Measurements from ENCODE around the gene NIFK.

The NIFK gene

GRCh38 chr2:121776885-121777698 is 40.4 kb upstream of the NIFK start:
- Histone ChIP-seq H3K4me3 (IDR thresholded peaks at IDR 0.05; ENCODE audit: insufficient read depth, low read depth, low read length) (no peak overlapping the region), H3K4me1 (ENCODE audit: low read depth, poor library complexity, severe bottlenecking) (no peaks in the 10 kb centered on the region), H2AFZ (ENCODE audit: low read depth) (no peak overlapping the region), H3K79me2 (ENCODE audit: insufficient read depth, low read depth) (no peaks in the 10 kb centered on the region), H3K27me3 (ENCODE audit: insufficient read depth, low read depth) (no peaks in the 10 kb centered on the region), H4K20me1 (ENCODE audit: insufficient read depth) (no peaks in the 10 kb centered on the region), H3K27ac (no peak overlapping the region), H3K9ac (no peak overlapping the region), H3K36me3 (ENCODE audit: insufficient read depth) (no peaks in the 10 kb centered on the region), H3K4me2 (no peak overlapping the region)
- no peak for TF ChIP-seq CTCF (conservative IDR thresholded peaks at IDR 0.05; ENCODE audit: low read depth, low read length)

- no peak overlapping the region for H2AFZ ChIP-seq (ENCODE audit: low read depth)
- H3K27ac ChIP-seq: no peak overlapping the region
- no peaks in the 10 kb centered on the region for H3K79me2 ChIP-seq (ENCODE audit: insufficient read depth, low read depth)
- no peaks in the 10 kb centered on the region for H4K20me1 ChIP-seq (ENCODE audit: insufficient read depth)
- no peak overlapping the region for H3K4me3 ChIP-seq (IDR thresholded peaks at IDR 0.05; ENCODE audit: insufficient read depth, low read depth, low read length)
- no peaks in the 10 kb centered on the region for H3K27me3 ChIP-seq (ENCODE audit: insufficient read depth, low read depth)
- no peaks in the 10 kb centered on the region for H3K36me3 ChIP-seq (ENCODE audit: insufficient read depth)
- no peaks in the 10 kb centered on the region for H3K4me1 ChIP-seq (ENCODE audit: low read depth, poor library complexity, severe bottlenecking)
- no peak overlapping the region for H3K4me2 ChIP-seq
- no peak overlapping the region for H3K9ac ChIP-seq
- no peak for TF ChIP-seq CTCF (conservative IDR thresholded peaks at IDR 0.05; ENCODE audit: low read depth, low read length)
Measured at GRCh38 chr2:121776361-121776760, 39.7 kb upstream of the NIFK start.

GRCh38 chr2:121774235-121774634 is 37.6 kb upstream of the NIFK start:
- H3K4me1 ChIP-seq (ENCODE audit: low read depth, poor library complexity, severe bottlenecking): no peaks in the 10 kb centered on the region
- no peak overlapping the region for H2AFZ ChIP-seq (ENCODE audit: low read depth)
- H4K20me1 ChIP-seq (ENCODE audit: insufficient read depth): no peaks in the 10 kb centered on the region
- no peak overlapping the region for H3K4me3 ChIP-seq (IDR thresholded peaks at IDR 0.05; ENCODE audit: insufficient read depth, low read depth, low read length)
- H3K36me3 ChIP-seq (ENCODE audit: insufficient read depth): no peaks in the 10 kb centered on the region
- no peaks in the 10 kb centered on the region for H3K27me3 ChIP-seq (ENCODE audit: insufficient read depth, low read depth)
- TF ChIP-seq CTCF (conservative IDR thresholded peaks at IDR 0.05; ENCODE audit: low read depth, low read length): no peak
- H3K9ac ChIP-seq: no peak overlapping the region
- no peak overlapping the region for H3K4me2 ChIP-seq
- no peaks in the 10 kb centered on the region for H3K79me2 ChIP-seq (ENCODE audit: insufficient read depth, low read depth)
- no peak overlapping the region for H3K27ac ChIP-seq

- Histone ChIP-seq H3K4me3 (IDR thresholded peaks at IDR 0.05; ENCODE audit: insufficient read depth, low read depth, low read length) (no peak overlapping the region), H3K27ac (no peak overlapping the region), H3K36me3 (ENCODE audit: insufficient read depth) (no peaks in the 10 kb centered on the region), H3K4me1 (ENCODE audit: low read depth, poor library complexity, severe bottlenecking) (no peaks in the 10 kb centered on the region), H4K20me1 (ENCODE audit: insufficient read depth) (no peaks in the 10 kb centered on the region), H2AFZ (ENCODE audit: low read depth) (no peak overlapping the region), H3K79me2 (ENCODE audit: insufficient read depth, low read depth) (no peaks in the 10 kb centered on the region), H3K9ac (no peak overlapping the region), H3K4me2 (no peak overlapping the region), H3K27me3 (ENCODE audit: insufficient read depth, low read depth) (no peaks in the 10 kb centered on the region)
- TF ChIP-seq CTCF (conservative IDR thresholded peaks at IDR 0.05; ENCODE audit: low read depth, low read length): no peak
Measured at GRCh38 chr2:121771976-121772742, 35.5 kb upstream of the NIFK start.

Measured in KMS-11 (cell line).